GM18520 (cell line): ENCODE measurements around the gene TRIM34.
A peak's percentile ranks its signal among the peaks of the same experiment; 100 is the strongest.
"Not testable (repeated sequence)": the region's sequence is repeated elsewhere in the genome, so short reads cannot be mapped to it uniquely, and the experiment has no call there.

Source experiments
- ATAC-seq: cut with Tn5 transposase; IDR thresholded peaks from one replicate; pipeline ENCODE4 v1.9.1; 2021; ENCODE audit not compliant: unreplicated experiment

The TRIM34 gene

GRCh38 chr11:5624489-5625279 lies at the start of gene TRIM34:
TRIM34 (plus strand) TSS chr11:5625001; CDS start chr11:5632332, 7,331 bp downstream.
- ATAC-seq, result peak; percentile 91

DNA sequence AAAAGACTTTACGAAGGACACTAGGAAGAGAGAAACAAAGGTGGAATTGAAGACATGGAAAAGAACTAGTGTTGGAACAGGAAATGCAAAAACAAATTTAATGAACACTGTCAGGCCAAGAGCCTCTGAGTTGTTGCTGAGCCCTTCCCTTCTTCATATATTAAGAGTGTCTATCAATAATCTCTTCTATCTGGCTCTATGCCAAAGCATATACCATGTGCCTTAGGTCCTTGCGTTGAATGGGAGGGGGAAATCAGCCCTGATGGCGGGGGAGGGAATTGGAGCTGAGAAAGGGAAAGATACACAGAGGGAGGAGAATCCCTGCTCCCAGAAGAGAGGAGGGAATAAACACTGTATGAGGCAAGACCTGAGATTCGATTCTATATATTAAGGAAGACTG lies 49.6 kb upstream of the TRIM34 start:
- ATAC-seq, result no peak

DNA sequence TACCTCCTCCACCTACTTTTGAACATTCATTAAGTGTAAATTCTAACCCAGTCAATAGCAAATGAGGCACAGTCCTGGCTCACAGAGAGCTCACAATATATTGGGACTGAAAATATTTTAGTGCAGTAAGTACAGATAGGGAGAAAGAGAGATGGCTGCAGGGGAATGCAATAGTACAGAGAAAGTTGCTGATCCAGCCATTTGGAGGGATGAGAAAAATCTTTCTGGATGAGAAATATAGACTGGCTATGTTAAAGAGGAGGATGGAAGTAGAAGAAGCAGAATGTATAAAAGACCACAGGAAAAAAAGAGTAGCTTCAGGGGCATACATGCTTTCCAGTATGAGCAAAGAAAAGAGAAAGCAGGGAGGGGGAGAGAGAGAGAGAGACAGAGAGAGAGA lies 47.7 kb upstream of the TRIM34 start:
- no peak for ATAC-seq

- ATAC-seq, result no peak
Measured at GRCh38 chr11:5580577-5580976, 44.2 kb upstream of the TRIM34 start, which contains the start of gene OR52B6. OR52B6 (plus strand) TSS chr11:5580877; CDS start chr11:5580877, 0 bp downstream.

- no peak for ATAC-seq
Measured at GRCh38 chr11:5581014-5581413, 43.8 kb upstream of the TRIM34 start.

GRCh38 chr11:5584458-5584857 lies 40.3 kb upstream of the TRIM34 start:
- ATAC-seq, result not testable (repeated sequence)

DNA sequence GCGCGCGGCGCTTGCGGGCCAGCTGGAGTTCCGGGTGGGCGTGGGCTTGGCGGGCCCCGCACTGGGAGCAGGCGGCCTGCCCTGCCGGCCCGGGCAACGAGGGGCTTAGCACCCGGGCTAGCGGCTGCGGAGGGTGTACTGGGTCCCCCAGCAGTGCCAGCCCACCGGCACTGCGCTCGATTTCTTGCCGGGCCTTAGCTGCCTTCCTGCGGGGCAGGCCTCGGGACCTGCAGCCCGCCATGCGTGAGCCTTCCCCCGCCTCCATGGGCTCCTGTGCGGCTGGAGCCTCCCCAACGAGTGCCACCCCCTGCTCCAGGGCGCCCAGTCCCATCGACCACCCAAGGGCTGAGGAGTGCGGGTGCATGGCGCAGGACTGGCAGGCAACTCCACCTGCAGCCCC lies 34.9 kb upstream of the TRIM34 start:
- ATAC-seq, result not testable (repeated sequence)

GRCh38 chr11:5591613-5592012 lies 33.2 kb upstream of the TRIM34 start:
- ATAC-seq, result no peak

- no peak for ATAC-seq
Measured at GRCh38 chr11:5592615-5593014, 32.2 kb upstream of the TRIM34 start.

DNA sequence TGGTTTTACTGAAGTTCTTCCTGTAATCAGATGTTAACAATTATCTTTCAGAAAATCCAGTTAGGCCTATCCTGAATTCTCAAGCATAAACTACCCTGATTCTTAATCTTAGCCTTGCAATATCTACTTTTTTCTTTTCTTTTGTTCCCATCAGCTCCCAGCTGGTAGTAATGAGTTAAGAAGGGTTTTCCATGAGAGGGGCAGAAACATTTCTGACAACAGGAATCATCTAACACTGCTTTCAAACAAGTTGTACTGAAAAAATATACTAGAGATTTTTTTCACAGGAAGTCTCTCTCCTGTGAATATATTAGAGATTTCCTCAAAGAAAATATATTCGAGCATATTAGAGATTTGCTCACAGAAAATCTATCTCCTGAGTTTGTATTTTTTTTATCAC lies 31.7 kb upstream of the TRIM34 start:
- ATAC-seq, result no peak

DNA sequence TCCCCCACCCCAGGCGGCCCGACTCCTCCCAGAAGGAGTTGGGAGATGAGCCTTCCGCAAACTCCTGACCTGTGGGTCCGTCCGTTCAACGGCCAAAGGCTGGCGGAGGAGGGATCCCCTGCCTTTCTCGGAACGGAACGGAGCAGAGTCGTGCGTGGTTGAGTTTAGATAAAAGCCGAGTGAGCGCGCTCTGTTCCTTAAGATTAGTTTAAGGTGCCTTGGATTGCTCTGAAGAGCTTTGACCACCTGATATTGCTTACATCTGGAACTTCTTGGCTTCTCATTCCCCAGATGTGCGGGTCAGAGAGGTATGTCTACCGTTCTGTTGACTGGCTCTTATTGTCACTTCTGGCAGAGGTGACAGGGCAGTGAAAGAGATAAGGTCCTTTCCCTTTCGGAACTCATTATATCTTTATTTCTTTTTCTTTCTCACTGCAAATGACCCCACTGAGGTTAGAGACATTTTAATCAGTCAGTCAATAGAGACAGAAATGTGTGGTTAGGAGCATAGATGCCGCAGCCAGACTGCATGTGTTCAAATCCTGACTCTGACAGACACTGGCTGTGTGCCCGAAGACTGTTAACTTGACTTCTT lies 28.1 kb upstream of the TRIM34 start, which contains the start of gene TRIM6:
TRIM6 (plus strand) TSS at position 31 of the 595 bp plus-strand sequence; CDS start at position 292, 261 bp downstream.
- ATAC-seq, result no peak

GRCh38 chr11:5597953-5598352 lies 26.8 kb upstream of the TRIM34 start:
- no peak for ATAC-seq

- peak; percentile 93 for ATAC-seq
Measured at GRCh38 chr11:5600374-5600851, 24.4 kb upstream of the TRIM34 start.

DNA sequence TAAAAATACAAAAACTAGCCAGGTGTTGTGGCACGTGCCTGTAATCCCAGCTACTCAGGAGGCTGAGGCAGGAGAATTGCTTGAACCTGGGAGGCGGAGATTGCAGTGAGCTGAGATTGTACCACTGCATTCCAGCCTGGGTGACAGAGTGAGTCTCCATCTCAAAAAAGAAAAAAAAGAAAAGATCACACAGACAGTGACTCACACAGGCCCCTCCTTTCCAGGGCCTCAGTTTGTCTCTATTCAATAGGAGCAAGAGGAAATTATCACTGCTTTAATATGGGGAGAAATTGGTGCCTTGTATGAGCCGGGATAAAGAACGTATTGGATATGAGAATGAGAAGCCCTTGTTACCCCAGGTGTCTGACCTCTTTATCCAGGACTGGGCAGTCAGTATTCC lies 22.0 kb upstream of the TRIM34 start:
- not testable (repeated sequence) for ATAC-seq

- ATAC-seq, result no peak
Measured at GRCh38 chr11:5603326-5603725, 21.5 kb upstream of the TRIM34 start.

GRCh38 chr11:5604896-5605295 lies 19.9 kb upstream of the TRIM34 start:
- ATAC-seq, result no peak

GRCh38 chr11:5605849-5606248 lies 19.0 kb upstream of the TRIM34 start:
- ATAC-seq, result no peak

DNA sequence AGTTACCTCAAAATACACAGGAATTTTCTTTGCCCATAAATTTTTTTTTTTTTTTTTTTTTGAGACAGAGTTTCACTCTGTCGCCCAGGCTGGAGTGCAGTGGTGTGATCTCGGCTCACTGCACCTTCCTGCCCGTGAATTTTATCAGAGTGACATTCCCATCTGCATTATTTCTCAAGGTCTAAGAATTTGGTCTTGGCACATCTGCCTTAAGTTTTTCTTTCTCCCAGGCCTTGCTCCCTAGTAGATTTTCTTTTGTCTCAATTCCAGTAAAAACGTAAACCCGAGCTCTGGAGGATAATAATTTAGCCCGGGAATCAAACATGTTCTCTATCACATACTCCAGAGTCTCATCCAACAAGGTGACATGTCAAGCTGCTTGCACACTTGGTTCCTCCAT lies 16.0 kb upstream of the TRIM34 start:
- no peak for ATAC-seq

DNA sequence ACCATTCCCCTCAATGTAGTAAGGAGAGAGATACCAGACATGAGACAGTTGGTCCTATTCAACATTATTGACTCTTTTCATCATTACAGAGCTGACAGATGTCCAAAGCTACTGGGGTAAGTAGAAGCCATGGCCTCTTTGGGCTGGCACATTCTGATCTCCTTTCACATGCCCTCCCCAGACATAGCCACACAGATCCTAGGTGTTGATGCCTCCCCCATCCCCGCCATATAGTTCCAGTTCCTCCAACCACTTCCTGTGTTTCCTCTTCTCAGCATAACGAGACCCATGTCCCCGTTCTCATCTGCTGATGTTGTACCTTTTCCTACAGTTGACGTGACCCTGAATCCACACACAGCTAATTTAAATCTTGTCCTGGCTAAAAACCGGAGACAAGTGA lies 14.4 kb upstream of the TRIM34 start:
- ATAC-seq, result no peak

DNA sequence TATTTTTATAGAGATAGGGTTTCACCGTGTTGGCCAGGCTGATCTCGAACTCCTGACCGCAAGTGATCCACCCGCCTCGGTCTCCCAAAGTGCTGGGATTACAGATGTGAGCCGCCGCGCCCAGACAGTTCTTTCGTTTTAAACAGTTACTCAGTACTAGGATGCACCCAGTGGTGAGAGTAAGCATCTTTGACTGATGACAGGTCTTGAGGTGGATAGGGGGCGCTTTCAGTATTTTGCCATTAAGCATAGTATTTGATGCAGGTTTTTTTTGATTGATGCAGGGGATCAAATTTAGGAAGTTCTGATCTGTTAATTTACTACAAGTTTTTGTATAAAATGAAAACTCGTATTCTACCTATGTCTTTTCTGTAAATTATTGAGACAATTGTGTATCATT lies 13.2 kb upstream of the TRIM34 start:
- ATAC-seq, result no peak

DNA sequence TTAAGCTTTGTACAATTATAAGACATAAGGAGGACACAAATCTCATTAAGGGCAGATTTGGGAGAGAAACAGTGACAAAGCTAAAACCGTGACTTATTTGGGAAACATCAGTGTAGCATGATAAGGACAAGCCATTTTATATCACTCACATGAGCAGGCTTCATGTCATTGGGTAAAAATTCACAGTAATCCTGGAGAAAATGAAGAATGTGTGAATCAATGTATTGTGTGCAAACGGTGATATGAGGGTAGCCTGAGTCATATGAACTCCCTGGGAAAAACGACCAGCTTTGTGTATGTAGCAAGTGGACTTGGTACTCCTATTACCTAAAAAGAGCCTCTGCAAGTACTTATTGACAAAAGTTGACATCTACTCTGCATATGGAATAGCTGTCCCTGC lies 6.0 kb upstream of the TRIM34 start:
- no peak for ATAC-seq
